ENCODE measurements around the gene MTUS2. TPM values are rescaled to one million over a fixed set of nuclear protein-coding genes. Genes with fewer than 3 reads are reported as not detected.
A peak's percentile ranks its signal among the peaks of the same experiment; 100 is the strongest.

MTUS2 gene
- total and polyA plus RNA-seq, 9 of the 15 experiments (the other 6 are each of a cell fraction or from before 2014, with no cell fraction given), result 0.01 to 0.28 (median 0.06) TPM; not detected in 1

DNA sequence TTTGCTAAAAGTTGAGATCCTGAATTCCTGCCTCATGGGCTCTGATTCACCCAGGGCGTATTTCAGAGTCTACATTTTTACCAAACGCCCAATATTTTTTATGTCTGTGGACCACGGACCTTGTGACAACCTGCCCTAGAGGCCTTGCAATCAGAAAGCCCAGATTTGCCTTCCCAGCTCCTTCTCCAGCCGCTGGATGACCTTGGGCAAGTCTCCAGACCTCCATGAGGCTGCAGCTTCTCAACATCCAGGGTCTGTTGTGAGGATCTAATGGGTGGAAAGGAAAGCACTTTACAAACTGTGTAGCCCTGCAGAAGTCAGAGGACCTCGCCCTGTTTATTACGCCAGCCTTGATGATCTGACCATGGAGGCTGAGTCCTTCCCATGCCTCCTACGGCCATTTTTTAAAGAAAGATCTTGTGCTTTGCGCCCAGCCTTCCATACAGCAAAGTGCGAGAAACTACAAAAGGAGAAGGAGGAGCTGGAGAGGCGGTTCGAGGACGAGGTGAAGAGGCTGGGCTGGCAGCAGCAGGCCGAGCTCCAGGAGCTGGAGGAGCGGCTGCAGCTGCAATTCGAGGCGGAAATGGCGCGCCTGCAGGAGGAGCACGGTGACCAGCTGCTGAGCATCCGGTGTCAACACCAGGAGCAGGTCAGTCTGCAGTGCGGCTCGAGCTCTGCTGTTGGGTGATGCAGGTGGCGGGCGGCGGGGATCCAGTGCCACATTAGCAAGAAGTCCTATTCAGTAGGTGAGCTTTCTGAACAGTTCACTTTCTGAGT, 659.8 kb downstream of the MTUS2 start:
- H3K27ac ChIP-seq (ENCODE audit: extremely low read depth, low read depth, low read length), result no peak overlapping the region
- TF ChIP-seq, protein P1, sequence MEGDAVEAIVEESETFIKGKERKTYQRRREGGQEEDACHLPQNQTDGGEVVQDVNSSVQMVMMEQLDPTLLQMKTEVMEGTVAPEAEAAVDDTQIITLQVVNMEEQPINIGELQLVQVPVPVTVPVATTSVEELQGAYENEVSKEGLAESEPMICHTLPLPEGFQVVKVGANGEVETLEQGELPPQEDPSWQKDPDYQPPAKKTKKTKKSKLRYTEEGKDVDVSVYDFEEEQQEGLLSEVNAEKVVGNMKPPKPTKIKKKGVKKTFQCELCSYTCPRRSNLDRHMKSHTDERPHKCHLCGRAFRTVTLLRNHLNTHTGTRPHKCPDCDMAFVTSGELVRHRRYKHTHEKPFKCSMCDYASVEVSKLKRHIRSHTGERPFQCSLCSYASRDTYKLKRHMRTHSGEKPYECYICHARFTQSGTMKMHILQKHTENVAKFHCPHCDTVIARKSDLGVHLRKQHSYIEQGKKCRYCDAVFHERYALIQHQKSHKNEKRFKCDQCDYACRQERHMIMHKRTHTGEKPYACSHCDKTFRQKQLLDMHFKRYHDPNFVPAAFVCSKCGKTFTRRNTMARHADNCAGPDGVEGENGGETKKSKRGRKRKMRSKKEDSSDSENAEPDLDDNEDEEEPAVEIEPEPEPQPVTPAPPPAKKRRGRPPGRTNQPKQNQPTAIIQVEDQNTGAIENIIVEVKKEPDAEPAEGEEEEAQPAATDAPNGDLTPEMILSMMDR (IDR thresholded peaks at IDR 0.05 in 2 of 3, conservative IDR thresholded peaks at IDR 0.05 in 1 of 3; ENCODE audit: insufficient read depth in 2 of 3, low read depth in 1 of 3, low read length in 3 of 3), result 0 out of 6 replicates have a peak, but pooled peaks of 1 of the 3 experiments have one; percentile 10
- TF ChIP-seq RAD21 (CRISPR knock-in tag; conservative IDR thresholded peaks at IDR 0.05 in 1 of 2, IDR thresholded peaks at IDR 0.05 in 1 of 2) (peak in 1 of 2 experiments; percentile 39; a peak in 1 of 4 replicates), PTBP1 (IDR thresholded peaks at IDR 0.05; ENCODE audit: low read depth, low read length) (no peak)
- POLR2A ChIA-PET, result no interaction called here
- H3K9me3 ChIP-seq (replicated peaks; ENCODE audit: control insufficient read depth, insufficient read depth, low read depth, low read length), result no peaks in the 10 kb centered on the region
- no peaks in the 10 kb centered on the region for H3K36me3 ChIP-seq (ENCODE audit: control insufficient read depth, insufficient read depth, low read length)
- no peaks in the 10 kb centered on the region for H4K20me1 ChIP-seq (replicated peaks; ENCODE audit: control insufficient read depth, insufficient read depth, low read length)
- 7% methylated on average over 20 of the region's 25 CpGs for WGBS (ENCODE audit: insufficient coverage, low coverage, missing lambda C conversion rate)
- no peak for DNase-seq (ENCODE audit: extremely low read depth in 1 of 4, low spot score in 3 of 4)
- no peak overlapping the region for H3K4me2 ChIP-seq (ENCODE audit: insufficient read depth, low read length)
- no peak for FAIRE-seq
- H3K79me2 ChIP-seq (ENCODE audit: control insufficient read depth, insufficient read depth, low read length), result no peaks in the 10 kb centered on the region
- H2AFZ ChIP-seq (ENCODE audit: low read depth, low read length), result no peak overlapping the region
- no peak overlapping the region for H3K4me3 ChIP-seq
- in situ Hi-C loops (cut with MboI) (no loop called here), intact Hi-C loops (cut with micrococcal nuclease) (loop anchor here (10.0 kb wide), 2 partner anchors 75 to 115 kb away; no protein-coding TSS in a partner anchor)
- H3K9ac ChIP-seq (ENCODE audit: insufficient read depth in 1 of 2, low read depth in 2 of 2, low read length in 2 of 2), result no peak overlapping the region
- no TSS peak for BruUV-seq (replicated peaks)
- H3K4me1 ChIP-seq (replicated peaks in 1 of 2; ENCODE audit: control insufficient read depth in 2 of 2, insufficient read depth in 2 of 2, low read length in 2 of 2), result peaks cover 0 to 4% of the 10 kb centered on the region in 2 experiments; a peak in 2 of 5 replicates
- peaks cover 18 to 59% of the 10 kb centered on the region in 2 experiments; a peak in 4 of 5 replicates for H3K27me3 ChIP-seq (ENCODE audit: control insufficient read depth in 2 of 2, insufficient read depth in 2 of 2, low read length in 2 of 2)
- CTCF ChIA-PET (ENCODE audit: low intra/inter-chr PET ratio), result no interaction called here
- ATAC-seq, result peak; percentile 76
- no peaks in the 10 kb centered on the region for H3K9me1 ChIP-seq (ENCODE audit: control insufficient read depth, insufficient read depth, low read length)

Measured in K562 (cell line).